Spinal cord (tissue), 10 donors: ENCODE measurements around the gene LCE7A. TPM values are rescaled to one million over a fixed set of nuclear protein-coding genes. Genes with fewer than 3 reads are reported as not detected.

ENCODE experiments used
- DNase-seq, 6 donors: peaks; one replicate each; pipeline versions ENCODE4 v3.0.0 to v3.0.0-alpha.2; 2013 to 2015; ENCODE audit warnings: low spot score in 6 of 6, low read depth in 4 of 6
- H3K27ac ChIP-seq: one replicate; pipeline ENCODE4 v1.5.1; 2013; ENCODE audit warnings: low read depth, low read length, control low read depth
- H3K27me3 ChIP-seq: one replicate; pipeline ENCODE4 v1.6.1; 2013; ENCODE audit warnings: low read length; ENCODE audit not compliant: control insufficient read depth, insufficient read depth
- H3K36me3 ChIP-seq: one replicate; pipeline ENCODE4 v1.6.1; 2013; ENCODE audit warnings: low read length; ENCODE audit not compliant: control insufficient read depth, insufficient read depth
- H3K4me1 ChIP-seq: one replicate; pipeline ENCODE4 v1.6.1; 2013; ENCODE audit warnings: low read length; ENCODE audit not compliant: control insufficient read depth, insufficient read depth
- H3K4me3 ChIP-seq: one replicate; pipeline ENCODE4 v1.5.1; 2013; ENCODE audit warnings: low read depth, low read length, control low read depth
- H3K9me3 ChIP-seq: one replicate; pipeline ENCODE4 v1.6.1; 2013; ENCODE audit warnings: low read length; ENCODE audit not compliant: control insufficient read depth, insufficient read depth
- WGBS: methylation state at CpG from one replicate; pipeline ENCODE4 v1.1.5; 2013; ENCODE audit warnings: missing lambda C conversion rate; ENCODE audit not compliant: insufficient coverage; 5-methylcytosine and 5-hydroxymethylcytosine counted together
- polyA plus RNA-seq, 2 donors: library from polyadenylated mRNA; unstranded; fragments of 120-200 nt; gene quantifications; one replicate each; pipeline ENCODE4 v1.2.1, GENCODE V29; 2013; ENCODE audit not compliant: insufficient read length in 2 of 2
- total RNA-seq, 2 donors: library from RNA; depleted of rRNA in 1 of 2; stranded (reverse); fragments of 120-200 nt in 1 of 2; fragments of >200 nt in 1 of 2; gene quantifications; one replicate each; pipeline versions ENCODE4 v1.2.3 to v1.2.4, GENCODE V29; 2013 to 2014
- donor health status: healthy.

LCE7A gene
- total and polyA plus RNA-seq, 4 donors = not detected

GRCh38 chr1:152858062-152858461, 1.7 kb upstream of the LCE7A start:
- Histone ChIP-seq H3K27ac (no peak overlapping the region), H3K9me3 (no peaks in the 10 kb centered on the region), H3K4me3 (no peak overlapping the region), H3K27me3 (no peaks in the 10 kb centered on the region), H3K36me3 (no peaks in the 10 kb centered on the region), H3K4me1 (no peaks in the 10 kb centered on the region)
- WGBS = no CpG with 5 or more reads among the region's 1 CpG
- no peak for DNase-seq

GRCh38 chr1:152860129-152860528, 333 bp downstream of the LCE7A start:
- 80% methylated on average over 3 of the region's 3 CpGs for WGBS

GRCh38 chr1:152861374-152861773, 1.6 kb downstream of the LCE7A start:
- DNase-seq = no peak
- 76% methylated on average over 3 of the region's 4 CpGs for WGBS
- H3K27ac ChIP-seq = no peak overlapping the region
- H3K27me3 ChIP-seq = no peaks in the 10 kb centered on the region
- no peak overlapping the region for H3K4me3 ChIP-seq
- no peaks in the 10 kb centered on the region for H3K4me1 ChIP-seq
- no peaks in the 10 kb centered on the region for H3K9me3 ChIP-seq
- no peaks in the 10 kb centered on the region for H3K36me3 ChIP-seq

More at GRCh38 chr1:152860129-152860528, 333 bp downstream of the LCE7A start:
- Histone ChIP-seq H3K9me3 (no peaks in the 10 kb centered on the region), H3K4me3 (no peak overlapping the region), H3K27ac (no peak overlapping the region), H3K36me3 (no peaks in the 10 kb centered on the region), H3K4me1 (no peaks in the 10 kb centered on the region), H3K27me3 (no peaks in the 10 kb centered on the region)
- no peak for DNase-seq

GRCh38 chr1:152864443-152864842, 4.6 kb downstream of the LCE7A start:
- no peaks in the 10 kb centered on the region for H3K9me3 ChIP-seq
- H3K4me1 ChIP-seq = no peaks in the 10 kb centered on the region
- H3K27ac ChIP-seq = no peak overlapping the region
- H3K36me3 ChIP-seq = no peaks in the 10 kb centered on the region
- H3K4me3 ChIP-seq = no peak overlapping the region
- no peak for DNase-seq
- no peaks in the 10 kb centered on the region for H3K27me3 ChIP-seq

- Histone ChIP-seq H3K36me3 (no peaks in the 10 kb centered on the region), H3K4me1 (no peaks in the 10 kb centered on the region), H3K27me3 (no peaks in the 10 kb centered on the region), H3K4me3 (no peak overlapping the region), H3K27ac (no peak overlapping the region), H3K9me3 (no peaks in the 10 kb centered on the region)
- no peak for DNase-seq
- WGBS = 83% methylated on average over 1 of the region's 2 CpGs
These were observed 6.5 kb downstream of the LCE7A start for GRCh38 chr1:152866321-152866720.

GRCh38 chr1:152869808-152870419, 10.1 kb downstream of the LCE7A start:
- 62% methylated on average over 3 of the region's 9 CpGs for WGBS
- no peak overlapping the region for H3K4me3 ChIP-seq
- no peaks in the 10 kb centered on the region for H3K36me3 ChIP-seq
- no peaks in the 10 kb centered on the region for H3K27me3 ChIP-seq
- no peaks in the 10 kb centered on the region for H3K9me3 ChIP-seq
- no peaks in the 10 kb centered on the region for H3K4me1 ChIP-seq
- DNase-seq = peak; percentile 10 to 79 (median 23)
- H3K27ac ChIP-seq = no peak overlapping the region

DNA sequence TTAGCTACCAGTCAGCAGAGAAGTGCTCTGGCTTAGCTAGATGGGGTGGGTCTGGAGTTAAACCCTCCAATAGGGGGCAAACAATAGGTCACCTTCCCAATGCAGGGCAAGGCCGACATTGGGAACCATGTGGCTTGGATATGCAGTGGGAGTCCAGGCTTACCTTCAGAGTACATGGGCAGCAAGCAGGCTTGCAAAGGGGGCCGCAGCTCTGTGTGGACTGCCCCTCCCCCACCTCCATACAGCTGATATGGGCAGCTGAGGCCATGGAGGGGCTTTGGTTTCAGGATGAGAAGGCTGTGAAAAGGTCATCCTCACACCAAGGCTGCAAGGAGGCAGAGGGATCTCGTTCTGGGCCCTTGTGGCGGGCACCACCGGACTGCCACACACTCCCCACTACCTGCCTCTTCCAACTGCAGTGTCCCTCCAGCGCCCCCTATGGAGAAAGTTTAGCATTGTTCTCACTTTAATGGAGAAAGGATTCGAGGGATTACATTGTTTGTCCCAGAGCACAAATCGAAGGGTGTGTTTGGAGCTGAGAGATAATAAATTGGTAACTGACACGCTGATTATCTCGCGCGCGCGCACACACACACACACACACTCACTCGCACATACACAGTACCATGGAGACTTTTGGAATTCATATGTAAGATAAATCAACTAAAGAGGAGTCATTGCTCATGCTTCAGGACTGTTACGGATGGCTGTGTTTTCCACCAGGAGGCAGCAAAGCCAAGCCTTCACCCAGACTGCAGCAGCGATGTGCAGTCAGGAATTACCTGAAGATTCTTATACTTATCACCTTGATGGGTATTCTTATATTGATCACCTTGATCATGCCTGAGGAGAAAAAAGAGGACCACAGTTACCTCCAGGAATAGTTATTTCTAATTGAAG, 11.3 kb downstream of the LCE7A start:
- Histone ChIP-seq H3K9me3 (no peaks in the 10 kb centered on the region), H3K36me3 (no peaks in the 10 kb centered on the region), H3K27ac (no peak overlapping the region), H3K4me3 (no peak overlapping the region), H3K27me3 (no peaks in the 10 kb centered on the region), H3K4me1 (no peaks in the 10 kb centered on the region)
- DNase-seq = peak in 2 of 6 donors; percentile 20 to 28
- 100% methylated on average over 1 of the region's 17 CpGs for WGBS

GRCh38 chr1:152871731-152872126, 11.9 kb downstream of the LCE7A start:
- Histone ChIP-seq H3K27me3 (no peaks in the 10 kb centered on the region), H3K9me3 (no peaks in the 10 kb centered on the region), H3K27ac (no peak overlapping the region), H3K36me3 (no peaks in the 10 kb centered on the region), H3K4me3 (no peak overlapping the region), H3K4me1 (no peaks in the 10 kb centered on the region)
- DNase-seq = no peak
- 95% methylated on average over 5 of the region's 6 CpGs for WGBS

GRCh38 chr1:152873495-152873894, 13.7 kb downstream of the LCE7A start:
- H3K9me3 ChIP-seq = no peaks in the 10 kb centered on the region
- no peaks in the 10 kb centered on the region for H3K36me3 ChIP-seq
- H3K4me3 ChIP-seq = no peak overlapping the region
- no peaks in the 10 kb centered on the region for H3K27me3 ChIP-seq
- H3K4me1 ChIP-seq = no peaks in the 10 kb centered on the region
- no peak overlapping the region for H3K27ac ChIP-seq
- peak in 1 of 6 donors; percentile 8 for DNase-seq

GRCh38 chr1:152876827-152877226, 17.0 kb downstream of the LCE7A start:
- Histone ChIP-seq H3K4me1 (no peaks in the 10 kb centered on the region), H3K36me3 (no peaks in the 10 kb centered on the region), H3K9me3 (no peaks in the 10 kb centered on the region), H3K4me3 (no peak overlapping the region), H3K27me3 (no peaks in the 10 kb centered on the region), H3K27ac (no peak overlapping the region)
- WGBS = 86% methylated on average over 1 of the region's 1 CpG
- no peak for DNase-seq
